Ecto neural progenitor cell (in vitro differentiated cells): Measurements from ENCODE around the gene ARSG.
"Not testable (repeated sequence)": the region's sequence is repeated elsewhere in the genome, so short reads cannot be mapped to it uniquely, and the experiment has no call there.

Experiments used
- DNase-seq: peaks from one replicate; pipeline ENCODE4 v3.0.0-alpha.2; 2018; ENCODE audit warnings: low spot score

Gene ARSG

GRCh38 chr17:68277807-68278206 lies 13.5 kb upstream of the ARSG start:
- DNase-seq = no peak

- DNase-seq = not testable (repeated sequence)
Observed at GRCh38 chr17:68281965-68282364, 9.3 kb upstream of the ARSG start.

GRCh38 chr17:68288375-68288774 lies 2.9 kb upstream of the ARSG start:
- no peak for DNase-seq

- no peak for DNase-seq
Observed at GRCh38 chr17:68288804-68289203, 2.5 kb upstream of the ARSG start.

- no peak for DNase-seq
Observed at GRCh38 chr17:68289473-68289872, 1.8 kb upstream of the ARSG start.

- no peak for DNase-seq
Observed at GRCh38 chr17:68289936-68290267, 1.4 kb upstream of the ARSG start.

- DNase-seq = peak; percentile 70
Observed at GRCh38 chr17:68290268-68290954, 884 bp upstream of the ARSG start.

- DNase-seq = peak; percentile 91
Observed at GRCh38 chr17:68291836-68292688, 767 bp downstream of the ARSG start.

GRCh38 chr17:68292689-68293040 lies 1.4 kb downstream of the ARSG start:
- DNase-seq = no peak

- no peak for DNase-seq
Observed at GRCh38 chr17:68293490-68294195, 2.3 kb downstream of the ARSG start.

GRCh38 chr17:68294196-68294555 lies 2.9 kb downstream of the ARSG start:
- no peak for DNase-seq

GRCh38 chr17:68294617-68295016 lies 3.3 kb downstream of the ARSG start:
- DNase-seq = no peak

- no peak for DNase-seq
Observed at GRCh38 chr17:68295086-68295485, 3.8 kb downstream of the ARSG start.

- no peak for DNase-seq
Observed at GRCh38 chr17:68296217-68297191, 5.2 kb downstream of the ARSG start.

- DNase-seq = no peak
Observed at GRCh38 chr17:68297195-68297594, 5.9 kb downstream of the ARSG start.

GRCh38 chr17:68298601-68299000 lies 7.3 kb downstream of the ARSG start:
- no peak for DNase-seq

GRCh38 chr17:68299817-68300216 lies 8.5 kb downstream of the ARSG start:
- no peak for DNase-seq

- DNase-seq = no peak
Observed at GRCh38 chr17:68301438-68301959, 10.2 kb downstream of the ARSG start.

- DNase-seq = no peak
Observed at GRCh38 chr17:68302066-68302564, 10.8 kb downstream of the ARSG start.

GRCh38 chr17:68302666-68303065 lies 11.4 kb downstream of the ARSG start:
- no peak for DNase-seq

- no peak for DNase-seq
Observed at GRCh38 chr17:68304706-68305105, 13.4 kb downstream of the ARSG start.

- no peak for DNase-seq
Observed at GRCh38 chr17:68305142-68305541, 13.8 kb downstream of the ARSG start.
